Measurements from ENCODE around the gene TSPAN31. TPM values are rescaled to one million over a fixed set of nuclear protein-coding genes. Genes with fewer than 3 reads are reported as not detected.
A peak's percentile ranks its signal among the peaks of the same experiment; 100 is the strongest.

The TSPAN31 gene
- polyA plus RNA-seq, 2 of the 4 experiments (the other 2 are of a cell fraction): 20.6 to 51.9 TPM

GRCh38 chr12:57765003-57765697, 20.3 kb downstream of the TSPAN31 start:
- DNase-seq (ENCODE audit: low read depth in 1 of 2, low spot score in 1 of 2): peak; percentile 70 to 74
- CTCF ChIA-PET: interaction anchor here (0.8 to 8.0 kb wide), 11 partner anchors 9 to 182 kb away, joined by 3 to 117 read pairs (median 4); partner anchors contain the start of genes MARCHF9 and TSFM

More at GRCh38 chr12:57765003-57765697, 20.3 kb downstream of the TSPAN31 start:
- POLR2A ChIA-PET: interaction anchor here (1.1 kb wide), 1 partner anchor 39 kb away, joined by 3 read pairs; no protein-coding TSS in a partner anchor
- H3K4me2 ChIP-seq: peak overlapping the region; percentile 98
- no peaks in the 10 kb centered on the region for H3K9me3 ChIP-seq
- no peak for FAIRE-seq
- ATAC-seq: peak; percentile 72 to 83
- peaks cover 25% of the 10 kb centered on the region for H3K4me1 ChIP-seq
- peak overlapping the region; percentile 52 for H3K4me3 ChIP-seq
- TF ChIP-seq HOXB13 (CRISPR knock-in tag; IDR thresholded peaks at IDR 0.05; ENCODE audit: low read depth) (0 out of 2 replicates have a peak, but pooled peaks have one; percentile 34), CBX2 (IDR thresholded peaks at IDR 0.05; ENCODE audit: borderline replicate concordance, low read depth) (no peak), EP300 (IDR thresholded peaks at IDR 0.05) (no peak), MAZ (IDR thresholded peaks at IDR 0.05; ENCODE audit: borderline replicate concordance, low read depth, low read length) (no peak), HOXB5 (CRISPR knock-in tag; IDR thresholded peaks at IDR 0.05) (no peak), HES2 (IDR thresholded peaks at IDR 0.05) (no peak), JUNB (IDR thresholded peaks at IDR 0.05) (no peak), REST (IDR thresholded peaks at IDR 0.05) (no peak), JUN (IDR thresholded peaks at IDR 0.05) (peak in 1 of 2 experiments; percentile 30; a peak in 2 of 5 replicates), ZC3H11A (IDR thresholded peaks at IDR 0.05) (no peak; the same call in 1 of the 2 replicates), CTCF (IDR thresholded peaks at IDR 0.05) (peak; percentile 67), ZSCAN20 (CRISPR knock-in tag; IDR thresholded peaks at IDR 0.05) (no peak), KDM5A (IDR thresholded peaks at IDR 0.05) (no peak), POLR2AphosphoS2 (conservative IDR thresholded peaks at IDR 0.05; ENCODE audit: low read length) (no peak), RFX5 (IDR thresholded peaks at IDR 0.05) (no peak), MAFK (IDR thresholded peaks at IDR 0.05; ENCODE audit: partially characterized antibody) (no peak), POLR2A (IDR thresholded peaks at IDR 0.05; ENCODE audit: low read length) (peak; percentile 8; the same call in 1 of the 2 replicates), GATA3 (IDR thresholded peaks at IDR 0.05; ENCODE audit: borderline replicate concordance) (no peak), TP53 (CRISPR knock-in tag; IDR thresholded peaks at IDR 0.05) (no peak), USF2 (IDR thresholded peaks at IDR 0.05) (no peak), MAX (IDR thresholded peaks at IDR 0.05) (no peak; the same call in none of the 2 replicates), E2F6 (IDR thresholded peaks at IDR 0.05; ENCODE audit: borderline replicate concordance, low read depth) (peak; percentile 56; the same call in 1 of the 2 replicates), ZFP36 (IDR thresholded peaks at IDR 0.05; ENCODE audit: borderline replicate concordance, partially characterized antibody) (no peak), EHF (CRISPR knock-in tag; IDR thresholded peaks at IDR 0.05) (no peak), PHF8 (IDR thresholded peaks at IDR 0.05; ENCODE audit: borderline replicate concordance, low read depth) (no peak), HEYL (CRISPR knock-in tag; IDR thresholded peaks at IDR 0.05) (no peak), TFCP2L1 (CRISPR knock-in tag; IDR thresholded peaks at IDR 0.05) (no peak)
- peak overlapping the region; percentile 62 to 88; a peak in 5 of 6 replicates for H3K27ac ChIP-seq
- WGBS (ENCODE audit: missing lambda C conversion rate): under 1% methylated on average over 36 of the region's 60 CpGs

Data from A549 (cell line).